Astrocyte of the spinal cord (primary cell): ENCODE data around the gene PRR14L.
"Not testable (repeated sequence)": the region's sequence is repeated elsewhere in the genome, so short reads cannot be mapped to it uniquely, and the experiment has no call there.

Source experiments
- DNase-seq: peaks from one replicate; pipeline ENCODE4 v3.0.0; 2011; ENCODE audit warnings: low read depth, low spot score
- H3K4me3 ChIP-seq: 2 replicates; pipeline ENCODE4 v1.5.1; 2011; ENCODE audit warnings: low read depth, mild to moderate bottlenecking, low read length, moderate library complexity
- in situ Hi-C: cut with HindIII; loops from 2 replicates; pipeline ENCODE4 v1.10.0; 2017; ENCODE audit warnings: low sequenced_read_pairs
- TF ChIP-seq, protein P1 (sequence below): IDR thresholded peaks from 2 replicates; pipeline ENCODE4 v1.5.1; 2012; ENCODE audit warnings: low read depth, mild to moderate bottlenecking, low read length, inconsistent platforms

PRR14L gene

GRCh38 chr22:31719850-31720471 is 30.0 kb downstream of the PRR14L start:
- in situ Hi-C loops, result no loop called here
- TF ChIP-seq, protein P1, sequence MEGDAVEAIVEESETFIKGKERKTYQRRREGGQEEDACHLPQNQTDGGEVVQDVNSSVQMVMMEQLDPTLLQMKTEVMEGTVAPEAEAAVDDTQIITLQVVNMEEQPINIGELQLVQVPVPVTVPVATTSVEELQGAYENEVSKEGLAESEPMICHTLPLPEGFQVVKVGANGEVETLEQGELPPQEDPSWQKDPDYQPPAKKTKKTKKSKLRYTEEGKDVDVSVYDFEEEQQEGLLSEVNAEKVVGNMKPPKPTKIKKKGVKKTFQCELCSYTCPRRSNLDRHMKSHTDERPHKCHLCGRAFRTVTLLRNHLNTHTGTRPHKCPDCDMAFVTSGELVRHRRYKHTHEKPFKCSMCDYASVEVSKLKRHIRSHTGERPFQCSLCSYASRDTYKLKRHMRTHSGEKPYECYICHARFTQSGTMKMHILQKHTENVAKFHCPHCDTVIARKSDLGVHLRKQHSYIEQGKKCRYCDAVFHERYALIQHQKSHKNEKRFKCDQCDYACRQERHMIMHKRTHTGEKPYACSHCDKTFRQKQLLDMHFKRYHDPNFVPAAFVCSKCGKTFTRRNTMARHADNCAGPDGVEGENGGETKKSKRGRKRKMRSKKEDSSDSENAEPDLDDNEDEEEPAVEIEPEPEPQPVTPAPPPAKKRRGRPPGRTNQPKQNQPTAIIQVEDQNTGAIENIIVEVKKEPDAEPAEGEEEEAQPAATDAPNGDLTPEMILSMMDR, result no peak
- DNase-seq, result no peak
- H3K4me3 ChIP-seq, result no peak overlapping the region

DNA sequence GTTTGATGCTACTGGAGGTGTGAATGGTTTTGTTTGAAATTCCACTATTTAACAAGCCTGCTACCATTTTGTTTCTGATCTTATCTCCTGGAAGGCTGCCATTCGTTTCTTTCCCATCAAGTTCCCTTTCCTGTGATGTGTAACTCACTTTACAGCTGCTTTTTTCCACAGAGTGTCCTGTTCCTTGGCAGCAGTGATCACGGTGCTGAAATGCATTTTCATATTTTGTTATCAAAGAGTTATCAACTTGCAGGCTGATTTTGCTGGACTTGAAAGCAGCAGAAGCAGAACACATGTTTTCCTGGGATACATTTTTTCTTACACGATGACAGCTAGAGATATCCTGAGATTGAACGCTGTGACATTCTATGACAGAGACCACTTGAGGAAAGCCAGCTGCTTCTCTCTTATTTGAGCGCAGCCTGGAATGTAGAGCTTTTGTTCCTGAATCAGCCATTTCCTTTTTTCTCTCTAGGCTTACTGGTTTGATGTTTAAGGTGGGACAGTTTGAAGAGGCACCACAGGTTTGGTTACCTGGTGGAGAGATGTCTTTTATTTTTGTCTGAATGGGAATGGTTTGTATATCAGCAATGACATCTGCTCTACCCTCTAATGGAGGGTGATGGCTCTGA is 34.7 kb downstream of the PRR14L start:
- TF ChIP-seq, protein P1, result no peak
- in situ Hi-C loops, result no loop called here
- no peak for DNase-seq
- H3K4me3 ChIP-seq, result no peak overlapping the region

- H3K4me3 ChIP-seq, DNase-seq, in situ Hi-C loops: not testable (repeated sequence)
These were observed 38.7 kb downstream of the PRR14L start for GRCh38 chr22:31711226-31711625.

- in situ Hi-C loops, result no loop called here
- H3K4me3 ChIP-seq, result no peak overlapping the region
- no peak for DNase-seq
- TF ChIP-seq, protein P1, result no peak
These were observed 42.4 kb downstream of the PRR14L start for GRCh38 chr22:31707519-31707918.

DNA sequence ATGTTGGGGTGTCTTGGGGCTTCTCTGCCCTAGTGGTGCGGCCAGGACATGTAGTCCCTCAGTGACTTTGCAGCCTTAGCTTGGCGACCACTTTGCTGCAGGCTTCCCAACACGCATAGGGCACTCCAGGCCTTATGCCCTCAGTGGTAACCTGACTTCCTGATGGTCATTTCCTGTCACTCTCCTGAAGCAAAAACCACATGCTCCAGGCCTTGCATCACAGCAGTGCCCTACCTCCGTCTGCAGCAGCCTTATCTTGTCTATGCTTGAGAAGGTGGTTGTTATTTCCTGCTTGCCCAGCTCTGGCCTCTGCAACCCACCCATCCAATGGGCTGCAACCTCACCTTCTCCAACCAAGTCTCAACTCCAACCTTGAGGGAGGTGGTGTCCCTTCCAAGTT is 54.5 kb downstream of the PRR14L start:
- H3K4me3 ChIP-seq, result no peak overlapping the region
- in situ Hi-C loops, result no loop called here
- TF ChIP-seq, protein P1, result no peak
- DNase-seq, result no peak

DNA sequence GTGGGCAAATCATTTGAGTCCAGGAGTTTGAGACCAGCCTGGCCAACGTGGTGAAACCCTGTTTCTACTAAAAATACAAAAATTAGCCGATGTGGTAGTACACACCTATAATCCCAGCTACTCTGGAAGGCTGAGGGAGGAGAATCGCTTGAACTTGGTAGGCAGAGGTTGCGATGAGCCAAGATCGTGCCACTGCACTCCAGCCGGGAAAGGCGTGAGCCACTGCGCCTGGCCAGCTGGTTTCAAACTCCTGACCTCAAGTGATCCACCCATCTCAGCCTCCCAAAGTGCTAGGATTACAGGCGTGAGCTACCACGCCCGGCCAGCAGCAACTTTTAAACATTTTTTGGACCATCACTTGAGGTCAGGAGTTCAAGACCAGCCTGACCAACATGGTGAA is 55.9 kb downstream of the PRR14L start:
- in situ Hi-C loops, H3K4me3 ChIP-seq, DNase-seq: not testable (repeated sequence)

GRCh38 chr22:31692186-31692886 is 57.6 kb downstream of the PRR14L start:
- H3K4me3 ChIP-seq, result no peak overlapping the region
- peak; percentile 50 for DNase-seq
- TF ChIP-seq, protein P1, result no peak
- in situ Hi-C loops, result no loop called here
